Neural cell (in vitro differentiated cells): ENCODE data around the gene CYB561A3. TPM values are rescaled to one million over a fixed set of nuclear protein-coding genes. Genes with fewer than 3 reads are reported as not detected.

Experiments
- H2AFZ ChIP-seq: fragments of 200-600, 300-800 bp; sonication (generic), shearing (Covaris generic); 2 replicates; pipeline ENCODE4 v1.6.0; 2014; ENCODE audit warnings: low read depth, mild to moderate bottlenecking, antibody characterized with exemption, low read length, moderate library complexity
- H3F3A ChIP-seq: fragments of 200-600 bp; shearing (Covaris generic); 2 replicates; pipeline ENCODE4 v1.6.1; 2016; ENCODE audit warnings: mild to moderate bottlenecking, moderate library complexity, mixed read lengths, antibody characterized with exemption, low read length; ENCODE audit not compliant: insufficient read depth, poor library complexity, severe bottlenecking
- H3K27ac ChIP-seq: fragments of 200-600, 300-800 bp; sonication (generic), shearing (Covaris generic); 2 replicates; pipeline ENCODE4 v1.5.1; 2014; ENCODE audit warnings: mild to moderate bottlenecking, low read length, moderate library complexity
- H3K27me3 ChIP-seq: fragments of 300-800, 200-600 bp; sonication (generic), shearing (Covaris generic); 2 replicates; pipeline ENCODE4 v1.6.0; 2014; ENCODE audit warnings: mild to moderate bottlenecking, low read depth, low read length, moderate library complexity; ENCODE audit not compliant: insufficient read depth
- H3K36me3 ChIP-seq: fragments of 300-800, 200-600 bp; sonication (generic), shearing (Covaris generic); 2 replicates; pipeline ENCODE4 v1.5.1; 2014; ENCODE audit warnings: mild to moderate bottlenecking, antibody characterized with exemption, low read length, moderate library complexity; ENCODE audit not compliant: insufficient read depth
- H3K4me2 ChIP-seq: fragments of 300-800, 200-600 bp; sonication (generic), shearing (Covaris generic); 2 replicates; pipeline ENCODE4 v1.6.0; 2014; ENCODE audit warnings: mild to moderate bottlenecking, low read length
- H3K4me3 ChIP-seq: fragments of 300-800, 200-600 bp; sonication (generic), shearing (Covaris generic); 2 replicates; pipeline ENCODE4 v1.5.1; 2014; ENCODE audit warnings: mild to moderate bottlenecking, low read length, moderate library complexity
- H3K79me2 ChIP-seq: fragments of 200-600 bp; shearing (Covaris generic); replicated peaks from 2 replicates; pipeline ENCODE4 v1.6.0; 2014; ENCODE audit warnings: mild to moderate bottlenecking, low read length, moderate library complexity; ENCODE audit not compliant: insufficient read depth
- H3K9ac ChIP-seq: fragments of 300-800, 200-600 bp; sonication (generic), shearing (Covaris generic); 2 replicates; pipeline ENCODE4 v1.6.1; 2016; ENCODE audit warnings: mild to moderate bottlenecking, low read length, mixed read lengths
- H3K9me2 ChIP-seq: fragments of 200-600 bp; shearing (Covaris generic); 2 replicates; pipeline ENCODE4 v1.6.1; 2016; ENCODE audit warnings: mild to moderate bottlenecking, low read length, mixed read lengths; ENCODE audit not compliant: insufficient read depth
- H3K9me3 ChIP-seq: fragments of 200-600, 300-800 bp; sonication (generic), shearing (Covaris generic); 2 replicates; pipeline ENCODE4 v1.6.1; 2016; ENCODE audit warnings: mild to moderate bottlenecking, mixed run types, low read length, moderate library complexity, mixed read lengths
- H4K20me1 ChIP-seq: fragments of 200-600 bp; shearing (Covaris generic); 2 replicates; pipeline ENCODE4 v1.6.1; 2016; ENCODE audit warnings: mild to moderate bottlenecking, mixed run types; ENCODE audit not compliant: insufficient read depth
- CTCF ChIP-seq: fragments of 450-650 bp; IDR thresholded peaks from 2 replicates; pipeline ENCODE4 v1.5.1; 2014; ENCODE audit warnings: antibody characterized with exemption, mild to moderate bottlenecking, moderate library complexity; ENCODE audit not compliant: poor library complexity, severe bottlenecking
- EP300 ChIP-seq: fragments of 450-650 bp; conservative IDR thresholded peaks from 2 replicates; pipeline ENCODE4 v1.6.1; 2014; ENCODE audit warnings: antibody characterized with exemption, mild to moderate bottlenecking, moderate library complexity; ENCODE audit not compliant: poor library complexity, severe bottlenecking
- EZH2 ChIP-seq: fragments of 200-600, 300-800 bp; shearing (Covaris generic), sonication (generic); IDR thresholded peaks from 2 replicates; pipeline ENCODE4 v1.6.1; 2014; ENCODE audit warnings: antibody characterized with exemption, low read length, borderline replicate concordance, mild to moderate bottlenecking; ENCODE audit not compliant: insufficient read depth, poor library complexity, severe bottlenecking
- MXI1 ChIP-seq: fragments of 450-650 bp; conservative IDR thresholded peaks from 2 replicates; pipeline ENCODE4 v1.6.1; 2014; ENCODE audit warnings: antibody characterized with exemption, mild to moderate bottlenecking; ENCODE audit not compliant: poor library complexity, severe bottlenecking
- POLR2AphosphoS5 ChIP-seq: IDR thresholded peaks from 2 replicates; pipeline ENCODE4 v1.6.1; 2012
- RAD21 ChIP-seq: fragments of 450-650 bp; conservative IDR thresholded peaks from 2 replicates; pipeline ENCODE4 v1.6.1; 2014; ENCODE audit warnings: antibody characterized with exemption, mild to moderate bottlenecking, moderate library complexity
- REST ChIP-seq: IDR thresholded peaks from 2 replicates; pipeline ENCODE4 v1.6.1; 2012; ENCODE audit warnings: borderline replicate concordance
- SMC3 ChIP-seq: fragments of 450-650 bp; conservative IDR thresholded peaks from 2 replicates; pipeline ENCODE4 v1.6.1; 2014; ENCODE audit warnings: antibody characterized with exemption, mild to moderate bottlenecking, moderate library complexity; ENCODE audit not compliant: poor library complexity
- TAF1 ChIP-seq: IDR thresholded peaks from 2 replicates; pipeline ENCODE4 v1.6.1; 2012; ENCODE audit warnings: low read depth
- polyA minus RNA-seq: library from RNA; depleted of rRNA, polyadenylated mRNA; stranded (reverse); fragments of >200 nt; gene quantifications from 2 replicates; pipeline ENCODE4 v1.2.3, GENCODE V29; 2014
- polyA plus RNA-seq: library from polyadenylated mRNA; depleted of rRNA; stranded (reverse); fragments of >200 nt; gene quantifications from 2 replicates; pipeline ENCODE4 v1.2.3, GENCODE V29; 2014

CYB561A3 gene
- polyA plus RNA-seq, result 36.3 and 44.6 TPM in 2 replicates
- polyA minus RNA-seq, result 22.5 and 27.3 TPM in 2 replicates

GRCh38 chr11:61361741-61362541 lies at the start of gene CYB561A3, which contains the start of gene TMEM138:
CYB561A3 (minus strand) TSS chr11:61361882; CDS start chr11:61356713, 5,169 bp downstream.
TMEM138 (plus strand) TSS chr11:61362374; CDS start chr11:61364391, 2,017 bp downstream.
- H3K36me3 ChIP-seq, result no peaks in the 10 kb centered on the region
- peak within 1 kb of the TSS; percentile 90 for H3K4me2 ChIP-seq
- peak within 1 kb of the TSS; percentile 97 for H3K4me3 ChIP-seq
- no peaks in the 10 kb centered on the region for H3K27me3 ChIP-seq
- TF ChIP-seq REST, result peak; percentile 76
- peak; percentile 86 for TF ChIP-seq MXI1
- TF ChIP-seq EP300, result peak; percentile 60
- TF ChIP-seq SMC3, result no peak
- peak; percentile 83 for TF ChIP-seq POLR2AphosphoS5
- TF ChIP-seq RAD21, result peak; percentile 20
- no peak for TF ChIP-seq CTCF
- TF ChIP-seq EZH2, result no peak
- peak; percentile 74 for TF ChIP-seq TAF1
- H2AFZ ChIP-seq, result peak within 1 kb of the TSS; percentile 96
- no peaks in the 10 kb centered on the region for H3F3A ChIP-seq
- H3K79me2 ChIP-seq, result peaks cover 24% of the 10 kb centered on the region
- no peaks in the 10 kb centered on the region for H3K9me2 ChIP-seq
- no peaks in the 10 kb centered on the region for H4K20me1 ChIP-seq
- no peaks in the 10 kb centered on the region for H3K9me3 ChIP-seq
- peak within 1 kb of the TSS; percentile 100 for H3K9ac ChIP-seq
- H3K27ac ChIP-seq, result peak within 1 kb of the TSS; percentile 100

GRCh38 chr11:61406991-61407728 lies 45.5 kb upstream of the CYB561A3 start:
- Histone ChIP-seq H3K9me3 (no peaks in the 10 kb centered on the region), H3F3A (peaks cover 5% of the 10 kb centered on the region), H3K27ac (peak overlapping the region; percentile 48), H3K27me3 (no peaks in the 10 kb centered on the region), H3K4me2 (peak overlapping the region; percentile 12), H3K79me2 (no peaks in the 10 kb centered on the region), H4K20me1 (no peaks in the 10 kb centered on the region), H3K9ac (peak overlapping the region; percentile 1), H3K9me2 (no peaks in the 10 kb centered on the region), H3K4me3 (peak overlapping the region; percentile 35), H3K36me3 (peaks cover 8% of the 10 kb centered on the region), H2AFZ (no peak overlapping the region)
- TF ChIP-seq EP300 (peak; percentile 93), MXI1 (peak; percentile 88), RAD21 (no peak), REST (peak; percentile 65), POLR2AphosphoS5 (peak; percentile 78), SMC3 (no peak), TAF1 (no peak), EZH2 (no peak), CTCF (no peak)
